Memory B cell (primary cell): ENCODE measurements around the gene DPP4.

ENCODE experiments used
- ATAC-seq: fragments of 150-1000 bp; cut with Tn5 transposase; 2 replicates; pipeline ENCODE4 v1.10.0; 2021; ENCODE audit warnings: low read depth, mild to moderate bottlenecking, moderate library complexity
- DNase-seq, 2 donors: peaks; one replicate each; pipeline ENCODE4 v3.0.0; 2022; ENCODE audit warnings: low spot score in 2 of 2
- H3K27ac Mint-ChIP-seq: one replicate; pipeline ENCODE4 v1.8.0; 2022; ENCODE audit warnings: mild to moderate bottlenecking, moderate library complexity, mixed read lengths
- H3K27me3 Mint-ChIP-seq: one replicate; pipeline ENCODE4 v1.8.0; 2022; ENCODE audit warnings: mixed read lengths
- H3K36me3 Mint-ChIP-seq: one replicate; pipeline ENCODE4 v1.8.0; 2022; ENCODE audit warnings: mild to moderate bottlenecking, mixed read lengths
- H3K4me1 Mint-ChIP-seq: one replicate; pipeline ENCODE4 v1.8.0; 2022; ENCODE audit warnings: mixed read lengths
- H3K4me3 Mint-ChIP-seq: one replicate; pipeline ENCODE4 v1.8.0; 2022; ENCODE audit warnings: mild to moderate bottlenecking, moderate library complexity, mixed read lengths
- H3K9me3 Mint-ChIP-seq: one replicate; pipeline ENCODE4 v1.8.0; 2022; ENCODE audit warnings: mixed read lengths

DPP4 gene

GRCh38 chr2:161946489-161947107, 127.4 kb downstream of the DPP4 start:
- no peak overlapping the region for H3K27ac Mint-ChIP-seq

GRCh38 chr2:161943011-161943410, 131.0 kb downstream of the DPP4 start:
- Mint-ChIP-seq H3K4me1 (no peaks in the 10 kb centered on the region), H3K4me3 (no peak overlapping the region), H3K27ac (no peak overlapping the region), H3K36me3 (no peaks in the 10 kb centered on the region), H3K27me3 (peaks cover 3% of the 10 kb centered on the region), H3K9me3 (no peaks in the 10 kb centered on the region)
- DNase-seq (no peak), ATAC-seq (no peak)

More at GRCh38 chr2:161946489-161947107, 127.4 kb downstream of the DPP4 start:
- no peaks in the 10 kb centered on the region for H3K9me3 Mint-ChIP-seq
- H3K4me3 Mint-ChIP-seq, result no peak overlapping the region
- ATAC-seq, result no peak
- no peaks in the 10 kb centered on the region for H3K27me3 Mint-ChIP-seq
- no peak for DNase-seq
- H3K4me1 Mint-ChIP-seq, result no peaks in the 10 kb centered on the region
- no peaks in the 10 kb centered on the region for H3K36me3 Mint-ChIP-seq
